NCI-H69 (cell line): ENCODE results near the gene SIRPA.

Experiments
- DNase-seq: peaks from one replicate; lab custom pipeline; 2025; lab: John Stamatoyannopoulos, UW

The SIRPA gene

DNA sequence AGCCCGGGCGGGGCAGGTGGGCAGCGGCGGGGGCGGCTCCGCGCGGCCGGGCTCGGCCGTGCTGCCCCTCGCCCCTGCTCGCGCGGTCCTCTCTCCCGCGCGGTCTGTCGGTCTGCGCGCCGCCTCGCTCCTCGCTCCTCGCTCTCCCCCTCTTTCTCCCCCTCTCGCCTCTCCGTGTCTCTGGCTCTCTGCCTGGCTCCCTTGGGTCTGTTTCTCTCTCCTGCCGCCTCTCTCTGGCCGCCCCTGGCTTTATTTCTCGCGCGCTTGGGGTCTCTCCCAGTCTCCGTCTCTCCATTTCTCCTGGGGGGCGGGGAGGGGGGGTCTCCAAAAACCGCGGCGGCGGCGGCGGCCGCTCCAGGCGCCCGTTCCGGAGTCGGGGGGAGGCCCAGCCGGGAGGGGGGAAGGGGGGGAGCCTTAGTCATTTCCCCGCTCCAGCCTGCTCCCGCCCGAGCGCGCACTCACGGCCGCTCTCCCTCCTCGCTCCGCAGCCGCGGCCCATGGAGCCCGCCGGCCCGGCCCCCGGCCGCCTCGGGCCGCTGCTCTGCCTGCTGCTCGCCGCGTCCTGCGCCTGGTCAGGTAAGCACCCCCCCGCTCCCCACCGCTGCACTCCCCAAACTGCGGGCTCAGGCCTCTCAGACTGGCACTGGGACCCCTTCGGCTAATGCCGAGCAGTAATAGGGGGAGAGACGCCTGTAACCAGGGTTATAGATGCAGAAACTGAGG is at the start of gene SIRPA:
TSS of gene SIRPA (plus strand) at position 457 of the 723 bp plus-strand sequence. CDS start at position 498, 41 bp downstream.
- peak; percentile 87 for DNase-seq

DNA sequence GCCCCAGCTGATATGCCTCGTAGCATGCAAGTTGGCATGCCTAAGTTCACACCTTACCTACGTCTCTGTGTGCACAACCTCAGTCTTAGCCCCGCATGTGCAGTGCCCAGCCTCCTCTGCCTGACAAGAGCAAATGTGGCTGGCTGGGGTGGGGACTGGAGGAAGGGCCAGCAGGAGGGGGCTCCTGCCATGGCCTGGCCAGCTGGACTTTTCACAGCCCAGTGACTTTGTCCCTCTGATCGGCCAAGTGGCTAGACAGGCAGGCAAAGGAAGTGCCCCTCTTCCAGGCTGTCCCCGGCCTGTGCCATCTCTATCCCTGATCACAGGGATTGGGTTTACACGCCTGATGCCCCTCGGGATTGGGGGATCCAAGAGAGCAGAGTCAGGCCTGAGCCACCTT is 49.5 kb upstream of the SIRPA start:
- DNase-seq, result no peak

DNA sequence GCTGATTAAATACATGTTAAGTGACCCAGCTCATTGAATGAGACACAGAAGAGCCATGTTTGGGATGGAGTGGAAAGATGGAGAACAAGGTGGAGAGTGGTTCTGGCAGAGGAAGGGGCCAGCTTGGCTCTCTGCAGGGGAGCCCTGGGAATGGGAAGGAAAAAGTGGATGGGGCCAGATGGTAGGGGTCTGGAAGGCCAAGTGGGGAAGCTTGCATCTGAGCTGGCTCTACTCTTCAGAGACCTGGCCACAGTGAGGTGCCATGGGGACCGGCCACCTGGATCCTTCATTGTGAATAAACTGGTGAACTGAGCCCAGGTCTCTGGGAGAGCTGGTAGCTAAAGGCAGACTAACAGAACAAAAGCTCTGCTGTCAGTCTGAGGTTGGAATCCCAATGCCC is 48.9 kb upstream of the SIRPA start:
- peak; percentile 47 for DNase-seq

DNA sequence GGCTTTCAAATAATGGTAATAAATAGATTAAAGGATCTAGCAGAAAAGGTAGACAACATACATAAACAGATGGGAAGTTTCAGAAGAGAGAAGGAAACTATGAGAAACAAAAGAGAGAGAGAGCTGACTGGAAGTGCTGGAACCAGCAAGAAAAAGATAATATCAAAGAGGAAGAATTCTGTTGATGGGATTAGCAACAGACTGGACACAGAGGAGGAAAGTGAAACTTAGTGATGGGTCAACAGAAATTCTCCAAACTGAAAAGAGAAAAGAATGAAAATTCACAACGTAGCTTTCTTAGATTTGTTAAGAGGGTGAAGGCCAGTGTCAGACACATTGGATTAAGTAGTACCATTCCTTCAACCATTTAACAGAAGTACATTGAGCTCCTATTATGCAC is 48.3 kb upstream of the SIRPA start:
- no peak for DNase-seq

DNA sequence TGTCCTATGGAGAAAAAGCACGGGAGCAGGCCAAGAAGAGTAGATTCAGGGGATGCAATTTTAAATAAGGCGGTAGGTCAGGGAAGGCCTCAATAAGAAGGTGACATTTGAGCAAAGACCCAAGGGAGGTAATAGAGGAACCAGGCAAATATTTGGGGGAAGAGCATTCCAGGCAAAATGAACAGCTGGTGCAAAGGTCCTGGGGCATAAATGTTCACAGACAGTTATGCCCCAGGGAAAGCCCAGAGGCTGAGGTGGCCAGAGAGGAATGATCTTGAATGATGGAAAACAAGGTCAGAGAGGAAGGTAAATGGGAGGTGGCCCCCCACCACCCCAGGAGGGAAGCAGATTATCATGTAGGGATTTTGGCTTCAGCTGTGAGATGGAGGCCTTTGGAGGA is 47.4 kb upstream of the SIRPA start:
- no peak for DNase-seq

DNA sequence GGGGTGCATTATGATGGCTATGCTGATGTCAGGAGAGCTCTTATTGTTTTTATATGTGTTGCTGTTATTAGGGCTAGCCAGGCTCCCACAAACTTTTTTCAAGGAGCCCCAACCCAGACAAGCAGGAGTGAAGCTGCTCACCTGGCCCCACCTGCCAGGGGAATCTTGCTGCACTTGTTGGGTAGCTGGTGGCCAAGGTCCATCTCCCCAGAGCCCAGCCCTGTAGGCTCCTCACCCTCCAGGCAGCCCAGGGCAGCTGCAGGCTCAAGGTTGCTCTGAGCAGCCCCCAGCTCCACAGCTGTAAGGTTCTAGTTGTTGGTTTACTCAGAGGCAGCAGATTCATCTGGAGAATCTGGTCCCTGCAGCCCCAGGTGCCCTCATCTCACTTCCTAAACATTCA is 46.8 kb upstream of the SIRPA start:
- DNase-seq, result no peak

DNA sequence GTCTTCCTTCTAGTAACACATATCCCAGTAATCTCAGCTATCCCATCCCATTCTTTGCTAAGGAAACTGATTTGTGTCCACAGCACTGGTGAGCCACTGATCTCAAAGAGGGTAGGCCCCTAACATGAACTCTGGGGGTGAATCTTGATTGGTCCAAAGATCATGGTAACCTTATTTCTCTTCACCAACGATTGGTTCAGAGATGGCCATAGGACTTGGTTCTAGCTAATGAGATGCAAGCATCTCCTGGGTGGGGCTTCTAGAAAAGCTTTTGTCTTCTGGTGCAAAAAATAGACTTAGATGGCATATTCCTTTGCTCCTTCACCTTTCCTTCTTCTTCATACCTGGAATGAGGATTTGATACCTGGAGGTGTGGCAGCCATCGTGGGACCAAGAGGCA is 43.8 kb upstream of the SIRPA start:
- no peak for DNase-seq

DNA sequence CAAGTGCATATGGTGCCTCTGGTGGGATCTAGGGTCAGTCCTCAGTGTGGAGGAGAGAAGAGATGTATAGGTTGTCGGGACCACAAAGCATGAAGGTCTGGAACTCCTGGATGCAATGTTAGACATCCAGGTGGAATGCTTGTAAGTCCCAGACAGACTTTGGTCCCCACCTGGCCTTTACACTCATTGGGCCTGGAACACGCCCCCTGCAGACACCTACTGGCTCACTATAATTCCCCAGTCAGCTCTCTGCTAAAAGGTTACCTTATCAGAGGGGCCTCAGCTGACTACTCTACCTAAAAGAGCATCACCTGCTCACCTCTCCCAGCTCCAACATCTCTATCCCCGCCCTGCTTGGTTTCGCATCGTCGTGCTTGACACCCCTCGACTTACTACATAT is 41.7 kb upstream of the SIRPA start:
- no peak for DNase-seq

DNA sequence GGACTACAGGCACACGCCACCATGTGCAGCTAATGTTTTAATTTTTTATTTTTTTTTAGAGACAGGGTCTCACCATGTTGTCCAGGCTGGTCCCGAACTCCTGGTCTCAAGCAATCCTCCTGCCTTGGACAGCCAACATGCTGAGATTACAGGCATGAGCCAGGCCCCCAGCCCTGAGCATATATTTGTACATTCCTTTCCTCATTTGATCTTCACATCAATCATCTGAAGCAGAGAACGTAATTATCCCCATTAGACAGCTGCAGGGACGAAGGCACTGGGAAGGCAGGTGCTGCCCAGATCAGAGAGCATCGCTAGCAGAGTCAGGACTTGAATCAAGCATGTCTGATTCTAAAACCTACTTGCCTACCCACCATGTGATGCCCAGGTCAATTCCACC is 41.0 kb upstream of the SIRPA start:
- peak; percentile 91 for DNase-seq

DNA sequence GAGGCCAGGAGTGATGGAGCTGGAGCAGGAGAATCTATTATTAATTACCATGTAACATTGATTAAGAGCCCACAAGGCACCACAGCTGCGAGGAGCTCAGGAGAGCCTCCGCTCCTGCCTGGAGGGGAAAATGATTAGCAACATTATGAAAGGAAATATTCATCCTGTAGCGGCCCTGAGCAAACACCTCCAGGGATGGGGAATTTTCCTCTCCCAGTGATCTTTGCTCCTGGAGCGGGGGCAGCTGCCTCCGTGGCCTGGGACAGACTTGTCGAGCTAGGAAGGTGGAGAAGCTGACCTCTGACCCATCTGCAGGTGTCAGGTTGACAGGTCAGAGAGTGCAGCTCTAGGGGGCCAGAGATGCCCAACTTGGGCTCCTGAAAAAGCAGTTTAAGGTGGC is 40.1 kb upstream of the SIRPA start:
- DNase-seq, result peak; percentile 60

DNA sequence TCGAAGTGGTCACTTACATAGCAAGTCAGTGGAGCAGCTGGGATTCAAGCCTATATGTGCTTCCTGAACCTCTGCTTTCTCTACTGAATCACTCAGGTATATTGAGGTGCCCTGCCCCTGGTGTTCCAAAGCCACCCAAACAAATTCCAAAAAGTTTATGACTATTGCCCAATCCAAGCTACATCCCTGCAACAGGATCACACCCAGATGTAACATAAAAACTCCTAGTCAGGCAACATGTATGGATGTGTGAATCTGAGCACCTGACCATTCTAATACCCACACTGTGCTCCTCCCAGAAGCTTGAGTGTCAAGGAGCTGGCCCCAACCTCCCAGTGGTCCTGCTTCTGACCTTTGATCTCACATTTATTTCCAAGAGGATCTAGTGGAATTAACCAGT is 39.5 kb upstream of the SIRPA start:
- no peak for DNase-seq

DNA sequence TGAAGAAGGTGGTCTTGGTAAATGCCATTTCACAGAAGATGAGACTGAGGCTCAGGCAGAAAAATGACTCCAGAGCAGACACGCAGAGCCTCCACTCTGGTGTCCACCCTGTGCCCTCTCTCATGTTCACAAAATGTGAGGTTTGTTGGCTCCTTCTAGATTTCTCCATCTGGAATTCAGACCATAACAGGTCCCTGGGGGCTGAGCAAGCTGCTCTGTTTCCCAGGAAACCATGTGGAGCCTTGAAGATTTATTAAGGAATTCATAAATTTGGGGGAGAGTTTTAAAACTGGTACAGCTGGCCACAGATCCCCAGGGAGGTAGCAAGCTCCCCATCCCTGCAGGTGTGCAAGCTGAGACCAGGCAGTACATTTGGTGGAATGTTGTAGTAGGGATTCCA is 38.8 kb upstream of the SIRPA start:
- DNase-seq, result peak; percentile 66

DNA sequence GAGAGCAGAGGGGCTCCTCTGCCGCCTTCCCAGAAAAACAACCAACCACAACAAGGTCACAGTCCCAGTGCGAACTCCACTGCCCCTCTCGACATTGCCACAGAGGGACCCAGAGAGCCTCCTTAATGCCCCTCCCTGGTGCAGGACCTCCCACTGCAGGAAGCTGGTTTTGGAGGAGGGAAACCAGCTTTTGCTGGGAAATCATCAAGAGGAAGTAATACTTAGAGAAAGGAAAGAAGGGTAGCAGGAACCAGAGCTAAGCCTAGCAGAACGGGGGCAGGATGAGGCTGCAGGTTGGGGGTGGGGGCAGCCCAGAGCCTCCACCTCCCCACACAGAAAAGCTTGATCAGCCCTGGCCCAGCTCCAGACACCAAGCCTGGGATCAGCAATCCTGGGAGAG is 37.7 kb upstream of the SIRPA start:
- no peak for DNase-seq

DNA sequence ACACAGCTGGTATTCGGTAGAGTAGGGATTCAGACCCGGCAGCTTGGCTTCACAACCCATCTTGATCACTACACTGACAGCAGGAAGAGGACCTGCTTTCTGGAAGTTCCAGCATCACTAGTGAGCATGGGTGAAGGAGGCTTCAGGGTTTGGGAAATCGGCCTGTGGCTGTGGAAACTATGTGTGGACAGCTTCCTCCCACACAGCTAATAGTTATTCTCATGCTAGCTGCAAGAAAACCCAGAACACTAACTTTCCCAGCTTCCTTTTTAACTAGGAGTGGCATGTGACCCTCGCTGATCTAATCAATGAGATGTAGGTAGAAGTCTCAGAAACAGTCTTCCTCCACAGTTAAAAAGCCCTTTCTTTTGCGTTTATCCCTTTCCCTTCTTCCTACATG is 36.3 kb upstream of the SIRPA start:
- no peak for DNase-seq

DNA sequence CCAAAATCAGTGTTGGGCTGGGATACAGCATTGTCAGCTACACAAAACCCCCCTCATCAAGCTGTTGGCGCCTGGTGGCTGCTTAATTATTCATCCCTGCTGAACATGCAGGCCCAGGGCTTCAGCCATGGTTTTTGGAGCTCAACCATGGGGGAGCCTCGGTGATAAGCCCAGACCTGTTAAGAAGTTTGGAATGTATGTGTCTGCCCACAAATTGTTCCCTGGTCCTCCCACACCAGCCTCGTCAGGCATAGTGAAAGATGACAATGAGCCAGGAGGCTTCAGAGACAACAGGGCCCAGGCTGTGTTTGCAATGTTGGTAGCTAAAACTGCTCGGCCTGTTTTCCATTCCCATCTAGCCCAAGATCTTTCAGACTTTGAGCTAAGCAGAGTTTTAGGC is 34.8 kb upstream of the SIRPA start:
- no peak for DNase-seq

DNA sequence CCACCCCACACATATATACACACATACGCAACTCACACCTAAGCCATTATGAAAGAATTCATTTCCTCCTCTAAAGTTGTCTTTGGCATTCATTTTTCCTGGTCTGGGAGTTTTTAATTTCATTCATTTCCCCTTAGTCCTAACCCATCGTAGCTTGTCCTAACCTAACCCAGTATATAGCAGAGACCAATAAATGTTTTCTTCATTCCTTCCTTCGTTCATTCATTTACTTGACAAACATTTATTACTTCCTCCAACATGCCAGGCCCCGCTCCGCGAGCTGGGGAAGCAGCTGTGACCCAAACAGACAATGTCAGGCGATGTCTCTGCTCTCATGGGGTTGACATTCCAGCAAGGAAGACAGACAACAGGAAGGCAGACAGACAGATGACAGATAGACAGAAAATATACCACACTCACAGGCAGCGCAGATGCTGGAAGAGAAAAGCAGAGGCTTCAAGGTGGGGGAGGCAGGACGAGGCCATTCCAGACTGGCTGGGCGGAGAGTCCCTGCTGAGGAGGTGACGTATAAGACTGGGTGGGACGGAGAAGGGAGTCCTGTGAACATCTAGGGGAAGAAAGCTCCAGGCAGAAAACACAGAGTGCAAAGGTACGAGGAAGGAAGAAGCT is 33.7 kb upstream of the SIRPA start:
- no peak for DNase-seq

DNA sequence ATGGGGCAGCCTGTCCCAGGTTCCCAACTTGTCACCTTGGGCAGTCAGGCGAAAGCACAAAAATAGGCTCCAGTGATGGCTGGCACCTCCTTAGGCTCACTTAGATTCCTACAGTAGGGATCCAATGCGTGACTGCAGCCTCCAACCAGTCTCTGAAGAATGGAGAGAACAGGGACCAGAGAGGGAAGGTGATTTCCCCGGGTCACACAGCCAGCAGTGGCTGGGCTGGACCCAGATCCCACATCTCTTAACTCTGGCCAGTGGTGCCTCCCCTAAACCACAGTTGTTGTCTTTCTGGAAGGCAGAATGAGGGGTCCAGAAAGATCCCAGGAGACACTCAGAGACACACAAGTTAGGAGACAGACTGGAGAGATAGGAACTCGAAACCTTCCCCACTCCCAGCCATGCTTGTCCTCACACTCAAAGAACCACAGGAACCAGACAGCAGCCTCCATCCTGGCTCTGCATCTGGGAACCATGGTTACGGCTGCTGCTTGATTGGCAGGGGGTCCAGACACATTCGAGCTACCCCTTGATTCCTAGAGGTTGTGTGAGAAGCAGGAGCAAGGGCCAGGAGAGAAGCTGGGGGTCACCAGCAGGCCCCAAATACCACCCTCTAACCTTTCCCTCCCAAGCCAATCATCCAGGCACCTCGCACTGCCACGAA is 33.1 kb upstream of the SIRPA start:
- no peak for DNase-seq

DNA sequence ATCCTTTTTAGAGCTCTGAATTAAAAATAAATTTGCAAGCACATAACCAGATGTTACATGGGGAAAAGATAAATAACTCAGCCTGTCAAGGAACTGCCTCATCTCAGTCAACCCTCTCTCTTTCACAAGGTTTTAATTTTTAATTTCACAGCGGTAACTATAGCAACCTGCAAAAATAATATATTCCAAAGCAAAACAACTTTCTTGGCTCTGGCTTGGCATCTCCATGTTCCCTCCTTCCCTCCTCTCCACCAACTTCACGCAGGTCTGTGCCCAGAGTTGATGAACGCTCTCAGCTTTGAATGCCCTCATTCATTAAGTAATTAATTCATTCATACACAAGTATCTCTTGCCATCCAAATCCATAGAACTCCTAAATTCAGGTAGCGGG is 32.5 kb upstream of the SIRPA start:
- DNase-seq, result no peak

DNA sequence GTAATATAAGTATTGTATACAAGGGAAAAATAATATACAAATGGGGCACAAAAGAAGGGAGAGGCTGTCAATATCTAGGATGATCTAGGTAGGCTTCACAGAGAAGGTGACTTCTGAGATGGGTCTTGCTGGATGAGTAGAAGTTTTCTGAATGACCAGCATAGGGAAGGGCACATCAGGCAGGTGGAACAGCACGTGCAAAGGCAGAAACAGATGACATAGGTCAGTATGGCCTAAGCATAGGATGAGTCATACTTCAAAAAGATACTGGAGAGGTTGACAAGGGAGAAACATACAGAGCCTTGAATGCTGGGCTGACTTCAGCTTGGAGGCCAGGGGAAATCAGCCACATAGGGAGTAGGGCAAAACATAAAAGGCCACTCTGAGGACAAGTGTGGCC is 31.9 kb upstream of the SIRPA start:
- DNase-seq, result no peak

DNA sequence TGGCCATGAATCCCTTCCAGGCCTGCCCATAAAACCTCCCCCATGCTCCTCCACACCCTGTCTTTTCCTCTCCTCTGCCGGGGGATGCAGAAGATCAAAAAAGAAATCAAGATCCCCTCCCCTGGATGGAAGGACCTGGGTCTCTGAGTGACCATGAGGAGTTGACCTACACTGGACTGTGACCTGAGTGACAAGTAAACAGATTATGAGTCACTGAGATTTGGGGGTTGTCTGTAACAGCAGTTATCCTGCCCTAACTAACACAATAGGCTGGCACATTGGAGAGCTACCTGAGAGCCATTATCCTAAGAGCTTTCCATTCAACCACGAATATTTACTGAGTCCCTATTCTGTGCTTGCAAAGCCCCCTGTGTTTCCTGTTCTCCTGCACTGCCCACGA is 28.4 kb upstream of the SIRPA start:
- peak; percentile 56 for DNase-seq

DNA sequence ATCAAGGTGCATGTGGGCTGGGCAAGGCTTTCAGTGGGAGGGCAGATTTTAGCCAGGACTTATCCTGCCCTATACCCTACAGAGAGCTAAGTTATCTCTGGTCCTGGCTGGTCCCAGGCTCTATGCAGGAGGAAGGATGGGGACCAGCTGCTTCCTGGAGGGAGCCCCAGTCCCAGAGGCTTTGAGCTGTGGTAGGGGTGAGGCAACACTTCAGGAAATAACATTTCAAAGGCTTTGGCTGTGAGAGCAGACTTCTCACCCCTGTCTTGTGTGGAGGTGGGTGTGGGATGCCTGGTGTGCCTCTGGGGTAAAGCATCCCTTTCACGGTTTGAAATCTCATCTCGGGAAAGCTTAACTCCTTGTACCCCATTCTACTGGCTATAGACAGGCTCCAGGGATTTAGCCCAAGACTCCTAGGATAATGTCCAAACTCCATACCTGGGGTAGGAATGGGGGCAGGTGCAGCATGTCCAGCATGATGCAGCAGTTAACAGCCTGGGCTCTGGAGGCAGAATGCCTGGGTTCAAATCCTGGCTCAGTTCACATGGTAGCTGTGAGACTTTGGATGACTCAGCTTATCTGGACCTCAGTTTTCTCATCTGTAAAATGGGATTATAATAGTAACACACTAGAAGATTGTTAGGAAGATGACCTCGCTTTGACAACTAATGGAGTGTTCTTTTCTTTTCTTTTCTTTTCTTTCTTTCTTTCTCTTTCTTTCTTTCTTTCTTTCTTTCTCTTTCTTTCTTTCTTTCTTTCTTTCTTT is 27.5 kb upstream of the SIRPA start:
- DNase-seq, result peak; percentile 27

DNA sequence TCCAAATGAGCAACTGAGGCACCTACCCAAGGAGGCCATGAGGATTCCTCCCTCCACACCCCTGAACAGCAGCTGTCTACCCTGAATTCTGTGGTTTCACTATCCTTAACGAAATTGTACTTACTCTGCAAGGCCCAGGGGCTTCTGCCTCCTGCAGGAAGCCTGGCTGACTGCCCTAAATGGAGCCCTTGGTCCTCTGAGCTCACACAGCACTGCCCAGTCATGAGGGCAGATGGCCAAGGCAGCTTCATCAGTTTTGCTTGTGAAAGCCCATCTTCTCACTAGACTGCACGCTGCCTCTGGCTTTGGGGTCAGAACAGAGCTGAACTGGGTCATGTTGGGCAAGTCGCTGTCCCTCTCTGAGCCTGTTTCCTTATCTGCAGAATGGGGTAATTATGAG is 26.4 kb upstream of the SIRPA start:
- no peak for DNase-seq

DNA sequence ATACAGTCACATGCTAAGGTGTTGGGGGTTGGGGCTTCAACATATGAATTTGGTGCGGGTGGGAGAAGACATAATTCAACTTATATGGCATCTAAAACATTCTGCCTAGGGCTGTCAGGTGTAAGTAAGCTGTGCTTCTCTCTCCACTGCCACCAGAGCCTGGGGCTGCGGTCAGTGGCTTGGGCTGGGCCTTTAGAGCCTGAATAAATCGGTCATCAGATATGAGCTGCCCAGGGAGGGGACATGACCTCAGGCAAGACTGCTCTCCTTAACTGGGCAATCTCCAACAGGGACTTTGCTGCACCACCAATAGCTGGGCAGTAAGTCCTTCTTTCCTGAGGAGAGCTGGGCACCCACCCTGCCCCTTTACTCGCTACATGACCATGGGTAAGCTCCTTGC is 24.9 kb upstream of the SIRPA start:
- DNase-seq, result no peak
